ENCODE measurements around the gene TARM1.
A peak's percentile ranks its signal among the peaks of the same experiment; 100 is the strongest.

Gene TARM1

DNA sequence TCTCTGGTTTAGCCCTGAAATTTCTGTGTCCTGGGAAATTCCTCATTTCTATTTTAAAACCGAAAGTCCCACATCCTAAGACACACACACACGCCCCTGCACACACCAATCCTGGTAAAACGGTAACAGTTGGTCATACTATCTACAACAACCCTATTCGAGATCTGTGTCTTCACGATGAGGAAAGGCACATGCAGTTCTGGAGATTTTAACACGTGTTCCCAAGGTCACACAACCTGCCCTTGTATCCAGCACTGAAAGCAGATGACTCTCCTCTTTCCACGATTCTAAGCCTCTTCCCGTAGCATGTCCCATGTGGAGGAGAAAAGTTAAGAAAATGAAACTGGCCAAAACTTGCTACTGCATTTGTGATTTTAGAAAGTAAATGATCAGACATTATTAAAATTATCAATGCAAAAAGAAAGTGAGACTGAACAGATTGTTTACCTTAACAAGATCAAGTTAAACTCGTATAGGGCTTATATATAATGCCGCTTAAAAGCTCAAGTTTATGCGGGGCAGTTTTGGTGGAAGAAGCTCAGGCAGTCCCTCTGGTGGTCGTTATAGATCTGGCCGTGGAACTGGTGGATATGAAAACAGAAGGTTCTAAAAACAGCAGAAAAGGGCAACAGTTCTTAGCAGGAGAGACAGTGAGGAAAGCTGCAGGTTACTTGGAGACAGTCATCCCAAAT lies 50.1 kb downstream of the TARM1 start:
- no peak for DNase-seq (ENCODE audit: low read depth)

- DNase-seq (ENCODE audit: low read depth), result peak; percentile 28
Measured at GRCh38 chr19:54029930-54030490, 51.2 kb downstream of the TARM1 start.

GRCh38 chr19:54029301-54029700 lies 51.9 kb downstream of the TARM1 start:
- no peak for DNase-seq (ENCODE audit: low read depth)

DNA sequence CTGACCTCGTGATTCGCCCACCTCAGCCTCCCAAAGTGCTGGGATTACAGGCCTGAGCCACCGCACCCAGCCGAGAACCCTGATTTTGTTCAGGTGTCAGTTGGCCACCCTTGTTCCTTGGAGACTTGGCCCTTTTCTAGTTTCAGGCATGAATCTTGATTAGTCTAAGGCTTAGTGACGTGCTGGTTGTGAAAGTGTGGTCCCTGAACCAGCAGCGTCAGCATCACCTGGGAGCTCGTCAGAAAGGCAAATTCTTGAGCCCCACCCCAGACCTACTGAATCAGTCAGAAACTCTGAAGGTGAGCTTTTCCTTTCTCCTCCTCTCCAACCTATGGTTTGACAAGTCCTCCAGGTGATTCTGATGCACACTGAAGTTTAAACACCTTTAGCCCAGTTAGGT lies 54.5 kb downstream of the TARM1 start:
- no peak for DNase-seq (ENCODE audit: low read depth)

DNA sequence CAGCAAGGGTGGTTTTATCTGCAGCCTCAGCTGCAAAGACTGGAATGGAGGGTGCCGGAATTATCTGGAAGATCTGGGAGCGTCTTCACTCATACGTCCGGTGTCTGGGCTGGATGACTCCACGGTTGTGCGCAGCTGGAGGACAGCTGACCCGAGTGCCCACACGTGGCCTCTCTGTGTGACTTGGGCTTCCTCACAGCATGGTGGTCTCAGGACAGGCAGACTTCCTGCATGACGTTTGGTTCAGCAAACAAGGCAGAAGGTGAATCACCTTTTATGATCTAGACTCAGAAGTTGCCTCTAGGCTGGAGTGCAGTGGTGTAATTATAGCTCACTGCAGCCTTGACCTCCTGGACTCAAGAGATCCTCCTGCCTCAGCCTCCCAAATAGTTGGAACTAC lies 56.5 kb downstream of the TARM1 start:
- DNase-seq (ENCODE audit: low read depth), result no peak

DNA sequence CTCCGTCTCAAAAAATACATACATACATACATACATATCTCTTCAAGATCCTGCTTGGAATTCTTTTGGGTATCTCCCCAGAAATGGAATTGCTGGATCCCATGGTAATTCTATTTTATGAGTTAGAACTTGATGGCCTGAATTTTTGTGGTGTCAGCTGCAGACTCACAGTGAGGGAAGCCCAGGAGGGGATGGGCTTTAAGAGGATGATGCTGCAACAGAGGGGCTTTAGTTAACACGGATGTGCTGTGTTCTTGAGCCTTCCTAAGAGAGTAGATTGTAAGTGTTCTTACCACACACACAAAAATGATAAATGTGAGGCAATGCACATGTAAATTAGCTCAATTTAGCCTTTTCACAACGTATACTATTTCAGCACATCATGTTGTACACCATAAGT lies 58.0 kb downstream of the TARM1 start:
- no peak for DNase-seq (ENCODE audit: low read depth)

DNA sequence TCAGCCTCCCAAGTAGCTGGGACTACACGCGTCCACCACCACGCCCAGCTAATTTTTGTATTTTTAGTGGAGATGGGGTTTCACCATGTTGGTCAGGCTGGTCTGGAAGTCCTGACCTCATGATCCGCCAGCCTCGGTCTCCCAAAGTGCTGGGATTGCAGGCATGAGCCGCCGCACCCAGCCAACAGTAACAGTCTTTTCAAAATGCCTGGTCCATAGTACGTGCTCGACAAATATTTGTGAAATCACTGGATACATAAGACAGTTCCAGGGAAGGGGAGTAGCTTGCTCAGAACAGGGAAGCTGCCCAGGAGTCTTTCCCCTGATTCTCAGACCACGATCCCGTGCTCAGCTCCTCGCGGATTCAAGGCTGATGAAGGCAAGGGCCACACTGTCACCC lies 59.2 kb downstream of the TARM1 start:
- DNase-seq (ENCODE audit: low read depth), result no peak

DNA sequence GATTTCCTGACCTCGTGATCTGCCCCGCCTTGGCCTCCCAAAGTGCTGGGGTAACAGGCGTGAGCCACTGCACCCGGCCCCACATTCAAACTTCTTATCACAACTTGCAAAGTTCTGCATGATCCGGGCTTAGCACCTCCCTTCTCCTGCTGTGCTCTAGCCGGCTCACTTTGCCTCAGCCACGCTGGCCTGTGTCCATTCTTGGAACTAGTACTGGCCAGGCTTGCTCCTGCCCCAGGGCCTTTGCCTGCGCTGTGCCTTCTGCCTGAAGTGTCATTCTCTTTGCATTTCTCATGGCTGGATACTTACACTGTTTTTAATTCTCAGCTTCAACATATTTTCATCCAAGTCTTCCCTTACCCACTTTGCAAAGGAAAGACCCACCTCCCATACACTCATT lies 59.8 kb downstream of the TARM1 start:
- no peak for DNase-seq (ENCODE audit: low read depth)

Data from activated T-helper 1 cell treated with Interleukin-2 at 50 U/mL for 16 hours (primary cell).